HAP-1 (cell line): ENCODE results near the gene LRRN2.
"Not testable (repeated sequence)": the region's sequence is repeated elsewhere in the genome, so short reads cannot be mapped to it uniquely, and the experiment has no call there.

Source experiments
- DNase-seq, 2 experiments: peaks; one replicate each; pipeline ENCODE4 v3.0.0-alpha.2; 2016 to 2020; ENCODE audit warnings: low spot score in 2 of 2
- H3K27me3 ChIP-seq: fragments of 250-450 bp; sonication (Bioruptor Pico); 2 replicates; pipeline ENCODE4 v1.5.1; 2020; ENCODE audit warnings: low read depth, mild to moderate bottlenecking, moderate library complexity
- H3K36me3 ChIP-seq: fragments of 250-450 bp; sonication (Bioruptor Pico); replicated peaks from 2 replicates; pipeline ENCODE4 v1.5.1; 2020; ENCODE audit warnings: mild to moderate bottlenecking
- H3K4me1 ChIP-seq: fragments of 250-450 bp; sonication (Bioruptor Pico); 2 replicates; pipeline ENCODE4 v1.5.1; 2020; ENCODE audit warnings: mild to moderate bottlenecking
- H3K4me3 ChIP-seq: fragments of 250-450 bp; sonication (Bioruptor Pico); 2 replicates; pipeline ENCODE4 v1.5.1; 2020; ENCODE audit warnings: mild to moderate bottlenecking, moderate library complexity
- H3K9me3 ChIP-seq: fragments of 250-450 bp; sonication (Bioruptor Pico); 2 replicates; pipeline ENCODE4 v1.5.1; 2020; ENCODE audit warnings: mild to moderate bottlenecking, moderate library complexity
- in situ Hi-C: fragments of 300-500 bp; cut with MboI; formaldehyde crosslinking; loops from 3 replicates; pipeline ENCODE4 v1.14.3; 2020; ENCODE audit warnings: low sequenced_read_pairs, inconsistent platforms, mixed read lengths

The LRRN2 gene

DNA sequence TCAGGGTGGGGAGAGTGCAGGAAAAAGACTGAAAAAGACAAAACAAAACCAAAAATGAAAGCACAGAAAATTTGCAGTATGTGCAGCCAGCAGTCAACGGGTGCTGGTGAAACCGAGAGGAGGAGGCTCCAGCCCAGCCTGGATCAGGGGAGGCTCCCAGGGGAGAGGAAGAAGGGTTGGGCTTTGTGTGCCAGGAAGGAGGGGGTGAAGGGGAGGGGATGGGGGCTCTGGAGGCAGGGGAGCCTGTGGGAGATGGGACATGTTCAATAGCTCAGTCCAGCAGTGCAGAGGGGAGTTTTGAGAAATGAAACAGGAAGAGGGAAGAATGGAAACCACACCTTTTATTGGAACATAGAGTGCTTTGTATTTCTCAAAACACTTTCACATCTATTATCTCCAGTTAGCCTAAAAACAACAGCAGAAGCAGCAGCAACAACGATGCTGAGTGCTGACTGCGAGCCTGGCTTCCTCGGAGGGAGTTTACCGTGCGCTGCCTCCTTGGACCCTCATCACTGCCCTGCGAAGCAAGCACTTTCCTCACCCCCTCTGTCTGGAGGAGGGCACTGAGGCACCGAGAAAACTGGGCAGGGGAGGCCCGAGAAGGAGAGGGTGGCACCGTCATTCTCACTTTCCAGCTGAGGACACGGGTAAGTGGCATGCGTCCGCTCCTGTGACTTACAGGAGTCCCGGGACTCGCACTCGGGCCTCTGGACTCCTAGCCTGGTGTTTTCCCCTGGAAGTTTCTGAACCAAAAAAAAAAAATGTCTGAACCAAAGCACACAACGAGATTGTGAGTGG lies 106.5 kb downstream of the LRRN2 start:
- no peaks in the 10 kb centered on the region for H3K36me3 ChIP-seq

DNA sequence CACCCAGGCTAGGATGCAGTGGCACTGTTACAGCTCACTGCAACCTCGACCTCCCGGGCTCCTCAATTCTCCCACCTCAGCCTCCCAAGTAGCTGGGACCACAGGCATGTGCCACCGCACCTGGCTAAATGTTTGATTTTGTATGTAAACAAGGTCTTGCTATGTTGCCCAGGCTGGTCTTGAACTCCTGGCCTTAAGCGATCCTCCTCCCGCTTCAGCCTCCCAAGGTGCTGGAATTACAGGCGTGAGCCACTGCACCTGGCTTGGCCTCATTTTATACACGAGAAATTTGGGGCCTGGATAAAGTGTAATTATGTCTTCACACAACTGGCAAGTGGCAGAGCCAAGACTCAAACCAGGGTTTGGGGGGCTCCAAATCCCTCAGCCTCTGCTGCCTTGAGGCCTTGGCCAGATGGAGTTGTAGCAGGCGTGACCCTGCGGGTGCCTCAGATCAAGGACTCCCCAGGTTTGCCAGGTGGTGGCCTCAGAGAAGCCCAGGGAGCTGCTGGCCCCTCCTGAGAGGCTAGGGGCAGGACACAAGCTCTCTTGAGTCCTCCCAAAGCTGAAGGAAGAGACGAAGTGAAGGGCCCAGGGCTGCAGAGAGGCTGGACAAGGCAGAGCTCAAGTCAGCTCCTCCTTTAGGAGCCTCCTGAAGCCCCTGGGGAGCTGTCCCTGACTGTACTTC lies 107.6 kb downstream of the LRRN2 start:
- DNase-seq = no peak
- in situ Hi-C loops = no loop called here
- Histone ChIP-seq H3K4me1 (peaks cover 23% of the 10 kb centered on the region), H3K36me3 (no peaks in the 10 kb centered on the region), H3K4me3 (no peak overlapping the region), H3K9me3 (no peaks in the 10 kb centered on the region), H3K27me3 (no peaks in the 10 kb centered on the region)

More for the DNA sequence above, 106.5 kb downstream of the LRRN2 start:
- Histone ChIP-seq H3K27me3 (no peaks in the 10 kb centered on the region), H3K9me3 (no peaks in the 10 kb centered on the region), H3K4me1 (peaks cover 13% of the 10 kb centered on the region), H3K4me3 (no peak overlapping the region)
- DNase-seq = peak; percentile 8 to 60
- in situ Hi-C loops = no loop called here

DNA sequence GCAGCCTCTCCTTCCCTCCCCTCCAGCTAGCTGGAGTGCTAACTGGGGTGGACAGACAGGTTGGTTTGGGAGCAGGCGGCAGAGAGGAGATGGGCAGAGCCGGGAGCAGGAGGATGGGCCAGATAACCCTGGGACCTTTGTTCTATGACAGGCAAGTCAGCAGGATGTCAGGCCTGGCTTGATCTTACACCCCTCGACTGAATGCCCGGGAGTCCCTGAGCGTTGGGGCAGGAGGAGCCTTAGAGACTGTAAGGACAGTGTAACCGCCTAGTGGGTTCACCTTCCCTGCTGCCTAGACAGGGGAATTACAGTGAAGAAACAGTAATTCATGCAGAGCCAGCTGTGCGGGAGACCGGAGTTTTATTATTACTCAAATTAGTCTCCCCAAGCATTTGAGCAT lies 109.1 kb downstream of the LRRN2 start:
- H3K4me3 ChIP-seq = no peak overlapping the region
- in situ Hi-C loops = no loop called here
- no peaks in the 10 kb centered on the region for H3K36me3 ChIP-seq
- no peak for DNase-seq
- H3K27me3 ChIP-seq = no peaks in the 10 kb centered on the region
- no peaks in the 10 kb centered on the region for H3K9me3 ChIP-seq
- H3K4me1 ChIP-seq = peaks cover 32% of the 10 kb centered on the region

DNA sequence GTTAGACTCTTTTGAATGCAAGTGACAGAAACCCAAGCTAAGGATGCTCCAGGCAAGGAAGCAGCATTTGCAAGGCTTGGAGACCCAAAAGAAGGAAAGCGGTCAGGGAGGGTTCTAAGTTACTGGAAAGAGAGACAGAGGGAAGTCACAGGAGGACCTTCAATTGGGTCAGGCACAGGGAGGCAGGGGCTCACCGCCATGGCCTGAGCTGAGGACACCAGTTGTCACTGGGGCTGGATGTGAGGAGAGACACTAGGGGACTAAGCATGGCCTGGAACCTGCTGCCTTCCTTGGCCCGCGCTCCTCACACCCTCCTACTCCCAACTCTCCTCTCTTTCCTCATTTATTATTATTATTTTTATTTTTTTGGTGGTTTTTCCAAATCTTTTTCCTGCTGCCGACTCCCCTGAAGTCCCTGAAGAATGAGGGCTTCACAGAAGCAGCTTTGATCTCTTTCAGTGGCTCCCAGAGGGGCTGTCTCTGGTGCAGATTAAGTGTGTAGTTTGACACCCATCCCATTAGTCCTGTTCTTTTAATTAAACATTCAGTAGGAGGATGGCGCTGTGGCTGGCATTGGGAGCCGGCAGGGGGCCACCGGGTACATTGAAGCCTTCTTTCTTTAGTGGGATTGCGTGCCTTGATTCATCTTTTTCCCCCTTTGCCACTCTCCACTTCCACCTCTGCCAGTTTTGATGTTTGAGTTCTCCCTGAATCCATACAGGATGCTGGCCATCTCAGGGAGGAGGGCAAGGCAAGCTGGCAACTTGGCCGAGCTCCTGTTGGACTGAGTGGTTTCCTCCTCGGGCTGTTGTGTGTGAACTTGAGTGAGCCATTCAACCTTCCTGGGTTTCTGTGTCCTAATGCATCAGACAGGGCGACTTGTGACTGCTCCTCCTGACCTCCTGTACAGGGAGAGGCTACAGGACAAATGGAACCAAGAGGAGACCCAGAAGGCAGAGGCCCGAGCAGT lies 110.0 kb downstream of the LRRN2 start:
- Histone ChIP-seq H3K27me3 (no peaks in the 10 kb centered on the region), H3K9me3 (no peaks in the 10 kb centered on the region), H3K36me3 (no peaks in the 10 kb centered on the region), H3K4me1 (peaks cover 39% of the 10 kb centered on the region), H3K4me3 (no peak overlapping the region)
- in situ Hi-C loops = no loop called here
- no peak for DNase-seq

DNA sequence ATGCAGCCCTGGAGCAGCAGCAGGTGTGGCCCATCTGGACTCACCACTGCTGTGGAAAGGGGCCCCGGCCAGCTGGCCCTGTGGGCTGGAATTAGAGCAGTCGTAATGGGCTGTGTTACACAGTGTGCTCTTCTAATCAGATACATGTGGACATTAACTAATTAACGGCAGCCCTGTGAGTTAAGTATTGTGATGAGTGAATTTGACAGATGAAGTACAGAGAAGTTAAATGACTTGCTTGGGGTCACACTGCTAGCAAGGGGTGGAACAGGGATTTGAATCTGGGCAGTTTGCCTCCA lies 110.7 kb downstream of the LRRN2 start:
- DNase-seq = no peak
- H3K36me3 ChIP-seq = no peaks in the 10 kb centered on the region
- no peaks in the 10 kb centered on the region for H3K9me3 ChIP-seq
- peaks cover 39% of the 10 kb centered on the region for H3K4me1 ChIP-seq
- no peaks in the 10 kb centered on the region for H3K27me3 ChIP-seq
- in situ Hi-C loops = no loop called here
- no peak overlapping the region for H3K4me3 ChIP-seq

DNA sequence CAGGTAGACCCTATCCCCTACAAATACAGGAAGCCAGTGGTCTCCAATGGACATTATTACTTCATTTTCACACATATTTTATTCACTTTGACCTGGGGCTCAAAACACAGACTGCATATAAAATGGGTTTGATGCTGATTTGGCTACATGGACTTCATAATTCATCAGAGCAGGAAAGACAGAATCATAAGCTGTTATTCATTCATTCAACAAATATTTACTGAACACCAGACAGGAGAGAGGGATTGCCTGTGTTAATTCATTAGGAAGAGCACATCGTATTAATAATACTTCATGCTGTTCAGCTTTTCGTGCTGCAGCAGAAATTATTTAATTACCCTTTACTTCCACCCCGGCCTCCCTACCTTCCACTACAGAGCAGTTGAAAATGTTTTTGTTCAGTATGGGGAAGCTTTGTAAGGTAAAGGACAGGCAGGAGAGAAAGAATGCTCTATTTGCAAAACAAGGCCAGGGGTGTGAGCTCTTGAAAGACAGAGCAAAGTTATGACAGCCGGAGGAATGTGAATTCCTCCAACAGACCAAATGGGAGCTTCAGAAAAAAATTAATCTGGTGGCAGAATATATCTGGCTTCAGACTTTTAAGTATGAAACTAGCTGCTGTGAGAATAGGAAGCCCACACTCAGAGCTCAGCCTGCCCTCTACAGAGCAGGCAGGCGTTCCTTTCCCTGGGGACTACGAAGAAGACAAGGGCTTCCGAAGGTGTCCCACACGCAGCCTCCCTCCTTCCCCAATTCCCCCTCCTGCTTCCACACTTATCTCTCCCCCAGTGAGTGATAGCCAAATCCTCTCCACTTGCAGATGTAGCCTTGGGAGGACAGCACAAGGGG lies 111.3 kb downstream of the LRRN2 start:
- H3K27me3 ChIP-seq = no peaks in the 10 kb centered on the region
- DNase-seq = peak; percentile 56 to 89
- H3K36me3 ChIP-seq = no peaks in the 10 kb centered on the region
- H3K4me1 ChIP-seq = peaks cover 39% of the 10 kb centered on the region
- in situ Hi-C loops = no loop called here
- no peaks in the 10 kb centered on the region for H3K9me3 ChIP-seq
- H3K4me3 ChIP-seq = no peak overlapping the region

DNA sequence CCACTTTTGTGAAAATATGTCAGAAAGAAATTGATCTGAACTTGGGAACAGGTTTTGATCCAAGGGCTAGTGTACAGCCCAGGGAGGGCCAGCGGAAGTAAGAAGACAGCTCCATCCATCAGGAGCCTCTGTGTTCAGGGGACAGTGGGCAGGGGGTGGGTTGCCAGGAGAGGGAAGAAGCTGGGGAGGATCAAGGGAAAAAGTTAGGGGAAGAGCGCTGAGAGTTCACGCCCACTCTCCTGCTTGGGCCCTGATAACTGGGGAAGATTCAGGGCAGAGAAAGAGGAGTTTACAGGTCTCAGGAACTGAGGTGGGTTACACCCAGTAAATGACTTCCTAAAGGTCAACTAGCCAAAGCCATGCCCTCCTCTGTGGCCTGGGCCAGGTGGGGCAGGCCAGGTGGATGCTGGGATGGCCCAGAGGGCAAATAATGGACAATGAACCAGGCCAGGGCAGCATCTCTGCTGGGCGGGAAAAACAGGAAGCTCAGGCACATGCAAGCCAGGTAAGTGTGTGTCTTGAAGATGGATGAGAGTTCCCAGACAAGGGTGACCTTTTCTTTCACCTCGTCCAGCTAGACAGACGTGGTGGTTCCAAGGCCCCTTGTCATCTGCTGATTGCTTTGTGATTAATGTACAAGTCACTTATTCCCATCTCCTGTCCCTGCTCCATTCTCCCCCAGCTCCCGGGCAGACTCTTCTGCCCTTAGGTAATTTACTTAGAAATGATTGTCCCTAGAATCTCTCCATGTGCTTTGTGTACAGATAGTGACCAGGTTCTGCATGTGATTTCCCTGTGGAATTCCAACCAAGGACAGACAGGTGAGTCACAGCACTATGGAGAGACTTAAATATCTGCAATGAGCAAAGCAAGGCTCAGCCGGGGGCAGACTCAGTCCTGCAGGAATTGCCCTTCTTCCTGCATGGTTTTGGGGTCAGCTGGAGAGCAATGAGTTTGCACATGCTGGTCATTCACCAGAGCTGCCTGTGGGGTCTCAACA lies 112.3 kb downstream of the LRRN2 start:
- no peak for DNase-seq
- peaks cover 35% of the 10 kb centered on the region for H3K4me1 ChIP-seq
- H3K4me3 ChIP-seq = no peak overlapping the region
- no peaks in the 10 kb centered on the region for H3K36me3 ChIP-seq
- no peaks in the 10 kb centered on the region for H3K27me3 ChIP-seq
- H3K9me3 ChIP-seq = no peaks in the 10 kb centered on the region
- in situ Hi-C loops = no loop called here

DNA sequence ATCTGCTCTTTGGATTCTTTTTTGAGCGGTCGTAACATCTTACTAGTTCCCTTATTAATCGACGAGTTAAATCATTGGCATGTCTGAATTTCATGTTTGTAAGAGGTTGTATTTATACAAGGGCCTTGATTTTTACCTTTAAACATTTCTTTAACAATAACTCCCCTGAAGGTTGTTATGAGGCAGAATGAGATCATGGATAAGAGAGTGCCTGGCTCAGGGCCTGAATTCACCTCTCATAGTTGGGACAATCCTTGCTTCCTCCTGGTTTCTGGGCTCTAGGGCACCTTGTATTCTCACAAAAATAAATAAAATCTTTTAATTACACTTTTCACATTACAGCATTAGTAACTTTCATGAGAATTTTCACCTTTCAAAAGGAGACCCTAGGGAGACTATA lies 113.9 kb downstream of the LRRN2 start:
- Histone ChIP-seq H3K36me3 (no peaks in the 10 kb centered on the region), H3K4me3 (no peak overlapping the region), H3K9me3 (no peaks in the 10 kb centered on the region), H3K27me3 (no peaks in the 10 kb centered on the region), H3K4me1 (peaks cover 35% of the 10 kb centered on the region)
- in situ Hi-C loops = no loop called here
- DNase-seq = no peak

DNA sequence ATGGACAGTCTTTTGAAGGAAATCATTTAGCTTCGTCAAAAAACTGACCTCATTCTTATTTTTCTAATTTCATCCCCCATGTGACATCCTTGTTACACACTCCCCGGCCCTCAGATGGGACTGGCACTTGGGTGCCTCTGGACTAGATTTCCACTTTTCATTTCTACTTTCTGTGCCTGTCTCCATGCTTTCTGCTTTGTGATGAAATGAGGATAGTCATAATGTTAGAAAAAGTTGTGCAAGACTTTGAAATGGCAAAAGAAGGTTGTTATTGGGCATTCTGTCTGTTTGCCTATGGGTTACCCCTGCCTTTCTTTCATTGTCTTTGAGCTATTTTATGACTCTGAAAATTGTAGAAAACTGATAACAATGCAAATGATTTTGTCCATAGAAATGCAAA lies 114.4 kb downstream of the LRRN2 start:
- H3K27me3 ChIP-seq = no peaks in the 10 kb centered on the region
- H3K4me3 ChIP-seq = no peak overlapping the region
- H3K4me1 ChIP-seq = peaks cover 35% of the 10 kb centered on the region
- DNase-seq = no peak
- no peaks in the 10 kb centered on the region for H3K9me3 ChIP-seq
- H3K36me3 ChIP-seq = no peaks in the 10 kb centered on the region
- in situ Hi-C loops = no loop called here

DNA sequence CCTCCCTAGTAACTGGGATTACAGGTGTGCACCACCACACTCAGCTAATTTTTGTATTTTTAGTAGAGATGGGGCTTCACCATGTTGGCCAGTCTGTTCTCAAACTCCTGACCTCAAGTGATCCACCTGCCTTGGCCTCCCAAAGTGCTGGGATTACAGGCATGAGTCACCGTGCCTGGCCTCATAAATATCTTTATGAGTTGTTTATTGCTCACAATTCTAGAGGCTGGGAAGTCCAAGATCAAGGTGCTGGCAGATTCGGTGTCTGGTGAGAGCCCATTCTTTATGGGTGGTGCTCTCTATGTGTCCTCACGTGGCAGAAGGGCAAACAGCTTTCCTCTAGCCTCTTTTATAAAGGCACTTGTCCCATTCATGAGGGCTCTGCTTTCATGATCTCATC lies 115.5 kb downstream of the LRRN2 start:
- in situ Hi-C loops, H3K36me3 ChIP-seq, DNase-seq, H3K27me3 ChIP-seq, H3K4me3 ChIP-seq, H3K9me3 ChIP-seq: not testable (repeated sequence)
- peaks cover 33% of the 10 kb centered on the region for H3K4me1 ChIP-seq

DNA sequence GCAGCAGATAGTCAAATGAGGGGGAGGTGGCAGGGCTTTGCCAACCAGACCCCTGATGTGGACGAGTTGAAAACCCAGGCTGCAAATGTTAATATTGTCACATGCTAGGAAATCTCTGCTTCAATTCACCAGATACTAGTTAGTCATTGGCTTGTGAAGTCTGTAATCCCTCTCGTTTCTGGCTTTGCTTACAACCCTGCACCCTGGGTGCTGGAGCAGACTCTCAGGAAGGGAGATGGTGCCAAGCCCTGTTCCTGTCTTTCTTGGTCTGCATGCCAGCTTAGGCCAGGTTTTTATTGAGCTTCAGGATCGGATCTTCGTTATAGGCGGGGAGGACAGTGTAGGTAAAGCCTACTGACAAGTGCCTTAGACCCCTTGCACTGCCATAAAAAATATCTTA lies 116.1 kb downstream of the LRRN2 start:
- Histone ChIP-seq H3K9me3 (no peaks in the 10 kb centered on the region), H3K4me1 (peaks cover 28% of the 10 kb centered on the region), H3K4me3 (no peak overlapping the region), H3K27me3 (no peaks in the 10 kb centered on the region), H3K36me3 (no peaks in the 10 kb centered on the region)
- DNase-seq = no peak
- in situ Hi-C loops = loop anchor here (5.0 kb wide), 1 partner anchor 238 kb away; no protein-coding TSS in a partner anchor

DNA sequence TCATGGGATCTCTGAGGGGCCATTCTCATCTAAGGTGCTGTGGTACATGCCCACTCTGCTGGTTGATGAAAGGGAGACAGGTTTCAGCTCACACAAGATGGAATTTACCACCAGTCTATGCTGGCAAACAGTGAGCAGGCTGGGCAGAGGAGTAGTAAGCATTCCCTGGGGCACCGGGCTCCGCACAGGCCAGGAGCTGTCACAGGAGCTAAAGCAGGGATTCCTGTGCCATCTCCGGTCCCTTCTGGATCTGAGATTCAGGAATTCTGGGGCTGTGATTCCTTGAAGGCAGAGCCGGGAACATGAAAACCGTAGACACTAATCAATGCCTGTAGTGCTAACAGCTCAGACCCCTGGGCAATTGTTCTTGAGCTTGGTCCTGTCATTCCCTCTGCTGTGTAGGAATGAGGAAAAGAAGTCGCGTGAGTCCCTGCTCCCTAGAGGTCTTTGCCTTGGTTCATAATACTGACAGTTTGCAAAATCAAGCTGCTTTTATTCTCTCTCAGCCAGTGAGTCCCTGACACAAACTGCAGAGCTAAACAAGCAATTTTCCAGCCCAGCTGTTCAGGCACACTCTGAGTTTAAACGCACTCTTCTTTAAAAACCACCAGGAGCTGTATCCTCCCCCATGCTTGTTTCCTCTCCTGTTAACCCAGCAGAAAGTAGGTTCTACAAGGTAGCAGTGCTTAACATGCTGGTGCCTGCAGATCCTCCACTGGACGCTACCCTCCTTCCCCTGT lies 116.8 kb downstream of the LRRN2 start:
- H3K4me1 ChIP-seq = peaks cover 22% of the 10 kb centered on the region
- in situ Hi-C loops = loop anchor here (5.0 kb wide), 1 partner anchor 239 kb away; no protein-coding TSS in a partner anchor
- DNase-seq = no peak

More for the DNA sequence above, 116.8 kb downstream of the LRRN2 start:
- H3K36me3 ChIP-seq = no peaks in the 10 kb centered on the region
- no peak overlapping the region for H3K4me3 ChIP-seq
- no peaks in the 10 kb centered on the region for H3K27me3 ChIP-seq
- no peaks in the 10 kb centered on the region for H3K9me3 ChIP-seq
